Stimulated activated naive CD8-positive, alpha-beta T cell treated with anti-CD3 and anti-CD28 coated beads, Interleukin-15, Interleukin-2, amounts not matched to agents 100 U/mL and 50 U/mL, for 24 hours (primary cell): ENCODE data around the gene UGCG.
"Not testable (repeated sequence)": the region's sequence is repeated elsewhere in the genome, so short reads cannot be mapped to it uniquely, and the experiment has no call there.

Source experiments
- ATAC-seq: fragments of 150-1000 bp; cut with Tn5 transposase; one replicate; pipeline ENCODE4 v1.10.0; 2021
- DNase-seq: peaks from one replicate; pipeline ENCODE4 v3.0.0; 2021

Gene UGCG

GRCh38 chr9:111920531-111920930, 23.9 kb downstream of the UGCG start:
- DNase-seq (no peak), ATAC-seq (no peak)

- DNase-seq (no peak), ATAC-seq (no peak)
Measured at GRCh38 chr9:111922324-111923013, 25.9 kb downstream of the UGCG start.

- DNase-seq (no peak), ATAC-seq (no peak)
Measured at GRCh38 chr9:111924281-111924680, 27.7 kb downstream of the UGCG start.

GRCh38 chr9:111925017-111925770, 28.6 kb downstream of the UGCG start:
- no peak for ATAC-seq
- no peak for DNase-seq

- ATAC-seq, result no peak
- DNase-seq, result no peak
Measured at GRCh38 chr9:111925784-111926183, 29.2 kb downstream of the UGCG start.

GRCh38 chr9:111926421-111926875, 29.8 kb downstream of the UGCG start:
- ATAC-seq (peak; percentile 99), DNase-seq (peak; percentile 49)

- ATAC-seq, result no peak
- DNase-seq, result no peak
Measured at GRCh38 chr9:111928359-111928720, 31.7 kb downstream of the UGCG start.

- ATAC-seq (no peak), DNase-seq (no peak)
Measured at GRCh38 chr9:111934747-111935146, 38.1 kb downstream of the UGCG start.

- no peak for ATAC-seq
- DNase-seq, result no peak
Measured at GRCh38 chr9:111936391-111936790, 39.8 kb downstream of the UGCG start.

- DNase-seq (no peak), ATAC-seq (no peak)
Measured at GRCh38 chr9:111937301-111937700, 40.7 kb downstream of the UGCG start.

GRCh38 chr9:111937781-111938426, 41.3 kb downstream of the UGCG start:
- peak; percentile 92 for ATAC-seq
- peak; percentile 65 for DNase-seq

GRCh38 chr9:111938427-111938800, 41.8 kb downstream of the UGCG start:
- ATAC-seq, result no peak
- no peak for DNase-seq

GRCh38 chr9:111939322-111939721, 42.7 kb downstream of the UGCG start:
- no peak for ATAC-seq
- no peak for DNase-seq

- ATAC-seq, result no peak
- DNase-seq, result no peak
Measured at GRCh38 chr9:111940697-111941096, 44.1 kb downstream of the UGCG start.

GRCh38 chr9:111943200-111943599, 46.6 kb downstream of the UGCG start:
- no peak for DNase-seq

GRCh38 chr9:111943746-111944145, 47.1 kb downstream of the UGCG start:
- DNase-seq, result no peak
- ATAC-seq, result no peak

More at GRCh38 chr9:111943200-111943599, 46.6 kb downstream of the UGCG start:
- no peak for ATAC-seq

GRCh38 chr9:111944241-111944866, 47.7 kb downstream of the UGCG start:
- DNase-seq, result no peak
- peak; percentile 83 for ATAC-seq

- peak; percentile 52 for DNase-seq
- peak; percentile 71 for ATAC-seq
Measured at GRCh38 chr9:111945216-111945615, 48.6 kb downstream of the UGCG start.

- not testable (repeated sequence) for ATAC-seq, DNase-seq
Measured at GRCh38 chr9:111948109-111948508, 51.5 kb downstream of the UGCG start.

- DNase-seq, result no peak
- no peak for ATAC-seq
Measured at GRCh38 chr9:111948951-111949350, 52.3 kb downstream of the UGCG start.

GRCh38 chr9:111949919-111950318, 53.3 kb downstream of the UGCG start:
- ATAC-seq, result no peak
- no peak for DNase-seq

GRCh38 chr9:111952559-111952958, 55.9 kb downstream of the UGCG start:
- ATAC-seq, result no peak
- DNase-seq, result no peak

- no peak for DNase-seq
- ATAC-seq, result no peak
Measured at GRCh38 chr9:111953444-111953843, 56.8 kb downstream of the UGCG start.
